Measurements from ENCODE around the gene DHRSX.
"Not testable (repeated sequence)": the region's sequence is repeated elsewhere in the genome, so short reads cannot be mapped to it uniquely, and the experiment has no call there.

DHRSX gene

GRCh38 chrX:2500803-2501558 is at the start of gene DHRSX, which contains the start of gene ZBED1:
Gene DHRSX, minus strand, starts transcription at chrX:2500976. Its CDS starts 51 bp downstream, at chrX:2500925.
Gene ZBED1, minus strand, starts transcription at chrX:2500976. Its CDS starts 10,257 bp downstream, at chrX:2490719.
- peak; percentile 38 for DNase-seq (ENCODE audit: low spot score)

- no peak for DNase-seq (ENCODE audit: low spot score)
Measured at GRCh38 chrX:2549876-2550275, 49.1 kb upstream of the DHRSX start.

- no peak for DNase-seq (ENCODE audit: low spot score)
Measured at GRCh38 chrX:2548711-2549423, 48.1 kb upstream of the DHRSX start.

- DNase-seq (ENCODE audit: low spot score), result no peak
Measured at GRCh38 chrX:2547736-2548135, 47.0 kb upstream of the DHRSX start.

GRCh38 chrX:2546496-2546895 is 45.7 kb upstream of the DHRSX start:
- no peak for DNase-seq (ENCODE audit: low spot score)

- DNase-seq (ENCODE audit: low spot score), result no peak
Measured at GRCh38 chrX:2545144-2545543, 44.4 kb upstream of the DHRSX start.

GRCh38 chrX:2542826-2543521 is 42.2 kb upstream of the DHRSX start:
- DNase-seq (ENCODE audit: low spot score), result no peak

GRCh38 chrX:2541603-2542002 is 40.8 kb upstream of the DHRSX start:
- no peak for DNase-seq (ENCODE audit: low spot score)

- no peak for DNase-seq (ENCODE audit: low spot score)
Measured at GRCh38 chrX:2540426-2540947, 39.7 kb upstream of the DHRSX start.

- no peak for DNase-seq (ENCODE audit: low spot score)
Measured at GRCh38 chrX:2539586-2539985, 38.8 kb upstream of the DHRSX start.

- no peak for DNase-seq (ENCODE audit: low spot score)
Measured at GRCh38 chrX:2538031-2538757, 37.4 kb upstream of the DHRSX start.

- no peak for DNase-seq (ENCODE audit: low spot score)
Measured at GRCh38 chrX:2536974-2537373, 36.2 kb upstream of the DHRSX start.

- DNase-seq (ENCODE audit: low spot score), result no peak
Measured at GRCh38 chrX:2536141-2536540, 35.4 kb upstream of the DHRSX start.

- not testable (repeated sequence) for DNase-seq (ENCODE audit: low spot score)
Measured at GRCh38 chrX:2534261-2535021, 33.7 kb upstream of the DHRSX start.

GRCh38 chrX:2533424-2533823 is 32.6 kb upstream of the DHRSX start:
- DNase-seq (ENCODE audit: low spot score), result no peak

GRCh38 chrX:2526390-2526789 is 25.6 kb upstream of the DHRSX start:
- DNase-seq (ENCODE audit: low spot score), result no peak

- DNase-seq (ENCODE audit: low spot score), result no peak
Measured at GRCh38 chrX:2523911-2524310, 23.1 kb upstream of the DHRSX start.

GRCh38 chrX:2521927-2522386 is 21.2 kb upstream of the DHRSX start:
- DNase-seq (ENCODE audit: low spot score), result no peak

GRCh38 chrX:2521092-2521926 is 20.5 kb upstream of the DHRSX start:
- no peak for DNase-seq (ENCODE audit: low spot score)

GRCh38 chrX:2520539-2520938 is 19.8 kb upstream of the DHRSX start:
- DNase-seq (ENCODE audit: low spot score), result no peak
